SK-N-SH (cell line): ENCODE data around the gene TRIP10. TPM values are rescaled to one million over a fixed set of nuclear protein-coding genes. Genes with fewer than 3 reads are reported as not detected.

Experiments used
- CTCF ChIA-PET: fragments of 300-600, 350-600 bp; formaldehyde crosslinking; extraction: SDS; loops from one replicate; lab custom pipeline; 2021; lab: Yijun Ruan, JAX
- POLR2A ChIA-PET: fragments of 350-600 bp; sonication (Branson Sonifier 250); formaldehyde crosslinking; extraction: SDS; loops from one replicate; lab custom pipeline; 2020; ENCODE audit warnings: antibody characterized with exemption, inconsistent platforms; lab: Yijun Ruan, JAX
- DNase-seq: peaks from one replicate; pipeline ENCODE4 v3.0.0; 2012
- H2AFZ ChIP-seq: fragments of 200-600 bp; sonication (generic); 2 replicates; pipeline ENCODE4 v1.8.1; 2016; ENCODE audit warnings: antibody characterized with exemption, mild to moderate bottlenecking, low read depth
- H3F3A ChIP-seq: fragments of 200-600 bp; sonication (generic); replicated peaks from 2 replicates; pipeline ENCODE3; 2016; ENCODE audit warnings: antibody characterized with exemption, mild to moderate bottlenecking; ENCODE audit not compliant: insufficient read depth
- H3K27ac ChIP-seq, 2 experiments: fragments of 200-500 bp in 1 of 2; fragments of 200-600 bp in 1 of 2; sonication (Bioruptor generic) in 1 of 2; sonication (generic), shearing (Covaris generic) in 1 of 2; 2 replicates each; pipeline versions ENCODE4 v1.5.1 to v1.6.1; 2014 to 2016; ENCODE audit warnings: low read depth in 2 of 2, inconsistent platforms in 1 of 2, low read length in 1 of 2, mild to moderate bottlenecking in 1 of 2, mixed read lengths in 1 of 2
- H3K27me3 ChIP-seq: fragments of 200-600 bp; sonication (generic), shearing (Covaris generic); 2 replicates; pipeline ENCODE4 v1.6.1; 2016; ENCODE audit warnings: mixed run types; ENCODE audit not compliant: insufficient read depth
- H3K36me3 ChIP-seq, 2 experiments: fragments of 200-500 bp in 1 of 2; fragments of 200-600 bp in 1 of 2; sonication (Bioruptor generic) in 1 of 2; sonication (generic) in 1 of 2; replicated peaks in 1 of 2; 2 replicates each; pipeline versions ENCODE3 to v1.5.1; 2014 to 2016; ENCODE audit warnings: low read length in 1 of 2, mild to moderate bottlenecking in 1 of 2; ENCODE audit not compliant: insufficient read depth in 2 of 2, control insufficient read depth in 1 of 2
- H3K4me1 ChIP-seq, 2 experiments: fragments of 200-500 bp in 1 of 2; fragments of 200-600 bp in 1 of 2; sonication (Bioruptor generic) in 1 of 2; sonication (generic), shearing (Covaris generic) in 1 of 2; 2 replicates each; pipeline versions ENCODE4 v1.5.1 to v1.6.1; 2014 to 2016; ENCODE audit warnings: low read depth in 1 of 2, low read length in 1 of 2, mixed run types in 1 of 2; ENCODE audit not compliant: insufficient read depth in 2 of 2, control insufficient read depth in 1 of 2
- H3K4me2 ChIP-seq: fragments of 200-600 bp; sonication (generic), shearing (Covaris generic); 2 replicates; pipeline ENCODE4 v1.6.1; 2017; ENCODE audit warnings: mixed run types
- H3K4me3 ChIP-seq, 2 experiments: fragments of 200-500 bp in 1 of 2; fragments of 200-600 bp in 1 of 2; sonication (Bioruptor generic) in 1 of 2; sonication (generic), shearing (Covaris generic) in 1 of 2; 2 replicates each; pipeline versions ENCODE4 v1.5.1 to v1.8.1; 2014 to 2016; ENCODE audit warnings: low read depth in 2 of 2, inconsistent platforms in 1 of 2, low read length in 1 of 2, mild to moderate bottlenecking in 1 of 2, mixed read lengths in 1 of 2, moderate library complexity in 1 of 2
- H3K79me2 ChIP-seq: fragments of 200-600 bp; sonication (generic); 2 replicates; pipeline ENCODE4 v1.8.1; 2017; ENCODE audit warnings: mild to moderate bottlenecking; ENCODE audit not compliant: insufficient read depth
- H3K9ac ChIP-seq: fragments of 200-600 bp; sonication (generic); 2 replicates; pipeline ENCODE4 v1.6.1; 2017; ENCODE audit warnings: mixed run types
- H3K9me2 ChIP-seq: fragments of 200-600 bp; sonication (generic); 2 replicates; pipeline ENCODE4 v1.6.1; 2017; ENCODE audit warnings: mixed run types
- H3K9me3 ChIP-seq: fragments of 200-600 bp; sonication (generic); 2 replicates; pipeline ENCODE4 v1.6.1; 2017; ENCODE audit warnings: mixed run types, mild to moderate bottlenecking, moderate library complexity
- H4K20me1 ChIP-seq: fragments of 200-600 bp; sonication (generic); 2 replicates; pipeline ENCODE4 v1.6.1; 2017; ENCODE audit warnings: mild to moderate bottlenecking, mixed run types; ENCODE audit not compliant: insufficient read depth
- CTCF ChIP-seq: fragments of 200-600 bp; sonication (generic); IDR thresholded peaks from 2 replicates; pipeline ENCODE4 v1.6.1; 2017; ENCODE audit warnings: antibody characterized with exemption, mild to moderate bottlenecking, moderate library complexity
- EZH2phosphoT487 ChIP-seq: fragments of 200-600 bp; sonication (generic); IDR thresholded peaks from 2 replicates; pipeline ENCODE4 v1.6.1; 2017; ENCODE audit warnings: low read depth, mixed run types, mild to moderate bottlenecking, antibody characterized with exemption, moderate library complexity, borderline replicate concordance
- FOXJ3 ChIP-seq: sonication (generic); formaldehyde crosslinking; IDR thresholded peaks from 2 replicates; pipeline ENCODE4 v1.5.1; 2020; ENCODE audit warnings: mild to moderate bottlenecking, missing genetic modification reagents
- FOXM1 ChIP-seq: IDR thresholded peaks from 2 replicates; pipeline ENCODE4 v1.4.0; 2012; ENCODE audit warnings: low read depth, mild to moderate bottlenecking
- GABPA ChIP-seq: IDR thresholded peaks from 2 replicates; pipeline ENCODE4 v1.4.0; 2012; ENCODE audit warnings: low read depth, mild to moderate bottlenecking
- GATA2 ChIP-seq: sonication (generic); formaldehyde crosslinking; IDR thresholded peaks from 2 replicates; pipeline ENCODE4 v1.5.0; 2020; ENCODE audit warnings: mild to moderate bottlenecking, missing genetic modification reagents
- IRF3 ChIP-seq: fragments of 150-350 bp; IDR thresholded peaks from 2 replicates; pipeline ENCODE4 v1.6.1; 2016; ENCODE audit warnings: mild to moderate bottlenecking, low read depth, low read length
- MAX ChIP-seq: IDR thresholded peaks from 2 replicates; pipeline ENCODE4 v1.4.0; 2012; ENCODE audit warnings: low read depth
- NRF1 ChIP-seq: IDR thresholded peaks from 2 replicates; pipeline ENCODE4 v1.6.1; 2012; ENCODE audit warnings: low read depth, mild to moderate bottlenecking, low read length
- PBX3 ChIP-seq: IDR thresholded peaks from 2 replicates; pipeline ENCODE4; 2012
- POLR2AphosphoS5 ChIP-seq: IDR thresholded peaks from 2 replicates; pipeline ENCODE4 v1.6.1; 2012; ENCODE audit warnings: low read depth, low read length
- RAD21 ChIP-seq: IDR thresholded peaks from 2 replicates; pipeline ENCODE4 v1.6.1; 2012; ENCODE audit warnings: mild to moderate bottlenecking, low read length
- RFX5 ChIP-seq: IDR thresholded peaks from 2 replicates; pipeline ENCODE4 v1.6.1; 2012; ENCODE audit warnings: mild to moderate bottlenecking, improper control_type of control experiment, low read length
- RXRA ChIP-seq: IDR thresholded peaks from 2 replicates; pipeline ENCODE4 v1.4.0; 2012; ENCODE audit warnings: low read depth, mild to moderate bottlenecking, borderline replicate concordance
- SMC3 ChIP-seq: IDR thresholded peaks from 2 replicates; pipeline ENCODE4 v1.6.1; 2012; ENCODE audit warnings: low read depth, low read length, improper control_type of control experiment
- TAF1 ChIP-seq: IDR thresholded peaks from 2 replicates; pipeline ENCODE4 v1.6.1; 2012; ENCODE audit warnings: low read depth, mild to moderate bottlenecking, low read length, moderate library complexity, borderline replicate concordance
- TEAD4 ChIP-seq: IDR thresholded peaks from 2 replicates; pipeline ENCODE4 v1.4.0; 2012; ENCODE audit warnings: mild to moderate bottlenecking, borderline replicate concordance; ENCODE audit not compliant: insufficient read depth
- USF1 ChIP-seq: IDR thresholded peaks from 2 replicates; pipeline ENCODE4 v1.4.0; 2012; ENCODE audit warnings: low read depth, borderline replicate concordance
- USF2 ChIP-seq: fragments of 150-350 bp; IDR thresholded peaks from 2 replicates; pipeline ENCODE4 v1.6.1; 2017; ENCODE audit warnings: antibody characterized with exemption, low read length, low read depth, borderline replicate concordance
- WGBS: methylation state at CpG from one replicate; pipeline ENCODE4 v1.1.6; 2017; ENCODE audit warnings: low lambda C conversion rate; 5-methylcytosine and 5-hydroxymethylcytosine counted together
- polyA plus RNA-seq, 3 experiments: library from polyadenylated mRNA; depleted of rRNA; stranded (reverse); fragments of >200 nt; gene quantifications; 2 replicates each; pipeline ENCODE4 v1.2.3, GENCODE V29; 2012

Gene TRIP10
- polyA plus RNA-seq, 1 of the 3 experiments (the other 2 are of a cell fraction), result 42.9 TPM

GRCh38 chr19:6733338-6734095 is 6.0 kb upstream of the TRIP10 start:
- H3K4me2 ChIP-seq, result no peak overlapping the region
- peaks cover 15 to 16% of the 10 kb centered on the region in 2 experiments; a peak in 3 of 4 replicates for H3K4me1 ChIP-seq
- peak; percentile 61 for DNase-seq
- no peak overlapping the region for H3K27ac ChIP-seq
- H2AFZ ChIP-seq, result no peak overlapping the region
- ChIA-PET POLR2A (no interaction called here), CTCF (interaction anchor here (0.6 to 1.2 kb wide), 4 partner anchors 9 to 129 kb away, joined by 3 to 4 read pairs (median 3); no protein-coding TSS in a partner anchor)
- H3K9me2 ChIP-seq, result no peaks in the 10 kb centered on the region
- no peak for TF ChIP-seq TAF1
- peak; percentile 46 for TF ChIP-seq CTCF
- peaks cover 11% of the 10 kb centered on the region for H3K79me2 ChIP-seq
- H3K27me3 ChIP-seq, result no peaks in the 10 kb centered on the region
- H3K36me3 ChIP-seq, result peaks cover 0 to 5% of the 10 kb centered on the region in 2 experiments
- 88% methylated on average over 12 of the region's 29 CpGs for WGBS
- no peak overlapping the region for H3K9ac ChIP-seq
- H3F3A ChIP-seq, result peaks cover 15% of the 10 kb centered on the region
- H4K20me1 ChIP-seq, result no peaks in the 10 kb centered on the region
- no peaks in the 10 kb centered on the region for H3K9me3 ChIP-seq
- H3K4me3 ChIP-seq, result no peak overlapping the region

- ChIA-PET POLR2A (no interaction called here), CTCF (interaction anchor here (1.2 kb wide), 1 partner anchor 129 kb away, joined by 3 read pairs; no protein-coding TSS in a partner anchor)
- no peak overlapping the region for H3K9ac ChIP-seq
- no peak overlapping the region for H3K4me2 ChIP-seq
- H3K9me3 ChIP-seq, result no peaks in the 10 kb centered on the region
- 99% methylated on average over 14 of the region's 20 CpGs for WGBS
- H3F3A ChIP-seq, result peaks cover 21% of the 10 kb centered on the region
- no peak overlapping the region for H3K27ac ChIP-seq
- no peak overlapping the region for H3K4me3 ChIP-seq
- TF ChIP-seq TEAD4, result no peak
- no peak for TF ChIP-seq USF2
- TF ChIP-seq PBX3, result no peak
- no peak for TF ChIP-seq RXRA
- TF ChIP-seq FOXJ3 (CRISPR knock-in tag), result no peak
- no peak for TF ChIP-seq GABPA
- no peak for TF ChIP-seq SMC3
- no peak for TF ChIP-seq RAD21
- no peak for TF ChIP-seq NRF1
- no peak for TF ChIP-seq FOXM1
- no peak for TF ChIP-seq GATA2
- no peak for TF ChIP-seq USF1
- TF ChIP-seq MAX, result no peak
- TF ChIP-seq RFX5, result no peak
- TF ChIP-seq IRF3, result no peak
- TF ChIP-seq EZH2phosphoT487, result no peak
- no peak for TF ChIP-seq POLR2AphosphoS5
- peaks cover 0 to 5% of the 10 kb centered on the region in 2 experiments for H3K36me3 ChIP-seq
- peaks cover 21 to 22% of the 10 kb centered on the region in 2 experiments; a peak in 3 of 4 replicates for H3K4me1 ChIP-seq
- H2AFZ ChIP-seq, result no peak overlapping the region
- H3K9me2 ChIP-seq, result no peaks in the 10 kb centered on the region
- no peaks in the 10 kb centered on the region for H4K20me1 ChIP-seq
- H3K79me2 ChIP-seq, result peaks cover 11% of the 10 kb centered on the region
- peak; percentile 8 for DNase-seq
- H3K27me3 ChIP-seq, result no peaks in the 10 kb centered on the region
Measured at GRCh38 chr19:6734096-6734696, 5.3 kb upstream of the TRIP10 start.
